GM19324 (cell line): ENCODE measurements around the gene RAB39B.
A peak's percentile ranks its signal among the peaks of the same experiment; 100 is the strongest.
"Not testable (repeated sequence)": the region's sequence is repeated elsewhere in the genome, so short reads cannot be mapped to it uniquely, and the experiment has no call there.

Experiments
- ATAC-seq: cut with Tn5 transposase; IDR thresholded peaks from one replicate; pipeline ENCODE4 v1.9.1; 2021; ENCODE audit warnings: mild to moderate bottlenecking, moderate library complexity; ENCODE audit not compliant: unreplicated experiment, low FRiP score

The RAB39B gene, protein sequence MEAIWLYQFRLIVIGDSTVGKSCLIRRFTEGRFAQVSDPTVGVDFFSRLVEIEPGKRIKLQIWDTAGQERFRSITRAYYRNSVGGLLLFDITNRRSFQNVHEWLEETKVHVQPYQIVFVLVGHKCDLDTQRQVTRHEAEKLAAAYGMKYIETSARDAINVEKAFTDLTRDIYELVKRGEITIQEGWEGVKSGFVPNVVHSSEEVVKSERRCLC

DNA sequence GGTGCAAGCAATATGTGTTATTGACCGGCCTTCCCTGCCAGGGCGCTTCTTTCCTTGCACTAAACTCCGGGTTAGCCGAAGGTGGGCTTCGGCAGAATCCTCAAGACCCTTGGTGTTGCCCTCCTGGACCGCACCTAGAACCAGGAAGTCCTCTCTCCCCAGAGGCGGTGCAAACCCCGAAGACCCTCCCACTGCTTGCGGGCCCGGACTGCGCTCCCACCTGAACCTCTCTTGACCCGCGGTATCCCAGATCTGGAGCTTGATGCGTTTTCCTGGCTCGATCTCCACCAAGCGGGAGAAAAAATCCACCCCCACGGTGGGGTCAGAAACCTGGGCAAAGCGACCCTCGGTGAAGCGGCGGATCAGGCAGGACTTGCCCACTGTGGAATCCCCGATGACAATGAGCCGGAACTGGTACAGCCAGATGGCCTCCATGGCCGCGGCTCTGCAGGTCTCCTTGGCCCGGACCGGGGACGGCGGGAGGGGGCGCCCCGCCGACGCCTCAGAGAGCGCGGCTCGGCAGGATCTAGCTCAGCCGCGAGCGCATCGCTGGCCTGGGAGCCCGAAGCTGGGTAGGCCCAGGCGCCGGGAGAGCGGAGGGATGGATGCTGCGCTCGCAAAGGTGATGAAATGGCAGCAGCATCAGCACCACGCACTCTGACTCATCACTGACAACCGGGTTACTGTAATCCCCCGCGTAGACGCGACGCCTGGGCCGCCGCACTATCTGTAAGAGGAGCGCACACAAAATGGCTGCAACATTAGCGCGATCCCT, at the start of gene RAB39B:
TSS of gene RAB39B (minus strand) at position 638 of the 775 bp plus-strand sequence. CDS start at position 435, 203 bp downstream.
- peak; percentile 96 for ATAC-seq

- ATAC-seq, result no peak
Observed at GRCh38 chrX:155313766-155314165, 49.5 kb upstream of the RAB39B start.

DNA sequence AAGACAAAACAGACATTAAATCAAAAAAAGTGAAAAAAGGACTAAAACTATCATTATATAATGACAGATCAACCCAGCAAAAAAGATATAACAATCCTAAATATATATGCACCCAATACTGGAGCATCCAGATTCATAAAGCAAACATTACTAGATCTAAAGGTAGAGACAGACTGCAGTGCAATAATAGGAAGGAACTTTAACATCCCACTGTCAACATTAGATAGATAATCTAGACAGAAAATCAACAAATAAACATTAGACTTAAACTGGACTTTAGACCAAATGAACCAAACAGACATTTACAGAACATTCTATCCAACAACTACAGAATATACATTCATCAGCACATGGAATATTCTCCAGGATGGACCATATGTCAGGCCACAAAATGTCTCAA, 29.5 kb upstream of the RAB39B start:
- no peak for ATAC-seq

DNA sequence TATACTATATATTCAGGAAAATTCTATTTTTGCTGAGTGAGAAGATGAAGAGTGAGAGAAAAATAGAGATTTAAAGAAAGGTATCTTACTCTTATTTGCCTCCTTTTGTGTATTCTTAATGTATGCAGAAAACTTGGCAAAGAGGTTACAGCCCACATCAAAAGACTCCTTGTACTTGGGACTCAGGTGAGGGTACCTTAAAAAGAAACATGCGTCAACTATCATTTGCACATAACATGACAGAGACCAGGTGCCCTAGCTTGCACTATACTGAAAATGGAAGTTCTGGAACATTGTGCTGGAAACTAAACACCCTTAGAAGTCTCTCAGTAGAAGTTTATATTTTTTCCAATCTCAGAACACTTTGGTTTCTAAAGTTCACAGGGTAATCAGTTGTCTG, 15.6 kb upstream of the RAB39B start:
- ATAC-seq, result no peak

GRCh38 chrX:155270969-155271368, 6.7 kb upstream of the RAB39B start:
- ATAC-seq, result no peak

DNA sequence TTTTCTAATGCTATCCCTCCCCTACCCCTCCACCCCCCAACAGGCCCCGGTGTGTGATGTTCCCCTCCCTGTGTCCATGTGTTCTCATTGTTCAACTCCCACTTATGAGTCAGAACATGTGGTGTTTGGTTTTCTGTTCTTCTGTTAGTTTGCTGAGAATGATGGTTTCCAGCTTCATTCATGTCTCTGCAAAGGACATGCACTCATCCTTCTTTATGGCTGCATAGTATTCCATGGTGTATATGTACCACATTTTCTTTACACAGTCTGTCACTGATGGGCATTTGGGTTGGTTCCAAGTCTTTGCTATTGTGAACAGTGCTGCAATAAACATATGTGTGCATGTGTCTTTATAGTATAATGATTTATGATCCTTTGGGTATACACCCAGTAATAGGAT, 3.7 kb upstream of the RAB39B start:
- not testable (repeated sequence) for ATAC-seq

DNA sequence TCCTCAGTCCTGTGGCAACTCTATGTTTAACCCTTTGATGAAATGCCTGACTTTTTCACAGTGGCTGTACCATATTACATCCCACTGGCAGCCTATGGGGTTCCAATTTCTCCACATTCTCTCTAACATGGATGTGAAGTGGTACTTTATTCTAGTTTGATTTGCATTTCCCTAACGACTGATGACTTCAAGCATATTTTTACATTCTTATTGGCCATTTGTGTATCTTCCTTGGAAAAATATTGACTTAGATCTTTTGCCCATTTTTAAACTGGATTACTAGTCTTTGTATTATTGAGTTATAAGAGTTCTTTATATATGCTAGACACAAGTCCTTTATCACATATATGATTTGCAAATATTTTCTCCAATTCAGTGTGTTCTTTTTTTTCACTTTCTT, 2.1 kb upstream of the RAB39B start:
- no peak for ATAC-seq

GRCh38 chrX:155262970-155263754, 1.1 kb downstream of the RAB39B start:
- no peak for ATAC-seq

DNA sequence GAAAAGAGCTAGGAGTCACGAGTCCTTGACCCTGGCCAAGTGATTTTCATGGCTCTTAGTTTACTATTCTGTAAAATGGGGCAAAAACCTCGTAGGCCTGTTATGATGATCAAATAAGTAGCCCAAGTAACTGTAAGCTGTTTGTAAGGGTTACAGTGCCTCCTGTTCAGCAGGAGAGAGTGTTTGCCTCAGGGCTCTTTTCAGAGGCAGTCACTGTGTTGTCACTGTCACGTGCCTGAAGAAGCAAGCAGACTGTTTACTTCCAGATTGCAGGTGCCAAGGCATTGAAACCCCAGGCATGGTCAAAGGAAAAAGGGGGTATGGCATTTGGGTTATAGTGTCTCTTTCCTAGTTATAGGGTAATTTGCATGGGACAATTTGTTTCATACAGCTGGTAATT, 4.5 kb downstream of the RAB39B start:
- ATAC-seq, result no peak

DNA sequence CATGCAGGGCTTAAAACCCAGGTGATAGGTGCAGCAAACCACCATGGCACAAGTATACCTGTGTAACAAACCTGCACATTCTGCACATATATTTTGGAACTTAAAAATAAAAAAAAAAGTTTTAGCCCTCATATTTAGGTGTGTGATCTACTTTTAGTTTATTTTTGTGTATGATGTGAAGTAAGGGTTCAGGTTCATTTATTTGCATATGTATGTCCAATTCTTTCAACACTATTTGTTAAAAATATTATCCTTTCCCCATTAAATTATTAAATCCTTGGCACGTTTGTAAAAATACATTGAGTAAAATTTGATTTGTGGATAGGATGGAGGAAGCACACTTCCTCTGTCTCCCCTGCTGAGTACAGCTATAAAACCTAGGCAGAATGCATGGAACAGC, 12.9 kb downstream of the RAB39B start:
- no peak for ATAC-seq

- no peak for ATAC-seq
Observed at GRCh38 chrX:155247497-155247896, 16.8 kb downstream of the RAB39B start.

DNA sequence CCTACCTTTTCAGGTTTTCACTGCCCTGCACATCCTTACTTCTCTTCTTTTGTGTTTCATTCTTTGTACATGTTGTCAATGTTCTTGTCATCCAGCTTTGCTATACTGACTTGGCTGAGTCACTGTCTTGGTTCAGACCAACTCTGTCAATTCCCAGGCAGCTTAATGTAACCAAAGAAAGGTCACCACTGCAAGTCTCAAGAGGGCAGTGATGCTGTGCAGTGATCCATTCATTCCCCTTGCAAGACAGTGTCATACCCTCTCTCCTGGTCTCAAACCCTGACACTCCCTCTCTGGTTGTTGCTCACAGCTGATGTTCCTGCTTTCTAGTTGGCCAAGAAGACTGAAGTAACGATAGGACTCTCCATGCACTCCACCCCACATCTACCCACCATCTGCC, 17.5 kb downstream of the RAB39B start:
- ATAC-seq, result no peak

GRCh38 chrX:155242300-155242699, 22.0 kb downstream of the RAB39B start:
- ATAC-seq, result no peak

GRCh38 chrX:155237719-155238118, 26.6 kb downstream of the RAB39B start:
- no peak for ATAC-seq

GRCh38 chrX:155235891-155236290, 28.4 kb downstream of the RAB39B start:
- no peak for ATAC-seq

DNA sequence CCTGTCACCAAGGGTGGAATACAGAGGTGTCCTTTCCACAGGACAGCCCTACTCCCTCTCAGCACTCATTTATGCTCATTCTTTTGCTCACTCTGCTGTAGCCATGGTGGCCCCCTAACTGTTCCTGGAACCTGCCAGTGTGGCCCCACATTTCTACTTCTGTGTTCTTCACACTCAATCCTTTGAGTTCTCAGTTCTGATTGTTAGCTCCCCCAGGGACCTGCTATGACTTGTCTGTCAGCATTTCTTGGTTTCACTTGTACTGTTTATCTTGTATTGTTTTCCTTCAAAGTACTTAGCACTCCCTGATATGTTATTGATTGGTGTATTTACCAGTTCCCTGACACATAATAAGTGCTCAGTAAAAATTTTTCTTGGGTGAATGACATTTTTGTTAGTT, 33.1 kb downstream of the RAB39B start:
- ATAC-seq, result peak; percentile 80

GRCh38 chrX:155225774-155226173, 38.5 kb downstream of the RAB39B start:
- no peak for ATAC-seq

GRCh38 chrX:155223746-155224145, 40.5 kb downstream of the RAB39B start:
- not testable (repeated sequence) for ATAC-seq

DNA sequence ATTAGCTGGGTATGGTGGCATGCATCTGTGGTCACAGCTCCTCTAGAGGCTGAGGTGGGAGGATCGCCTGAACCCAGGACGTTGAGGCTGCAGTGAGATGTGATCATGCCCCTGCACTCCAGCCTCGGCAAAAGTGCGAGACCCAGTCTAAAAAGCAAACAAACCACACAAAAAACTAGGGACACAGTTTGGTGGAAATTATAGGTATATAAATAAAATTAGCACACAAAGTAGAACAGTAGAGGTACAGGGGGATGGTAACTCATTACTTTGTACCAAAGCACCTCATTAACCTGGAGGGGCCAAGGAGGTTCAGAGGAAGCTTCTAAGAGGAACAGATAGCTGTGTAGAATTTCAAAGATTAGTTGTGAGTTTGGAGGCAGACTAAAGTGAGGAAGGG, 42.9 kb downstream of the RAB39B start:
- ATAC-seq, result no peak

- no peak for ATAC-seq
Observed at GRCh38 chrX:155218777-155219176, 45.5 kb downstream of the RAB39B start.

GRCh38 chrX:155216940-155217440, 47.3 kb downstream of the RAB39B start:
- no peak for ATAC-seq
